H1 (cell line): Measurements from ENCODE around the gene TNS3. TPM values are rescaled to one million over a fixed set of nuclear protein-coding genes. Genes with fewer than 3 reads are reported as not detected.

ENCODE experiments used
- CTCF ChIA-PET: fragments of 300-600 bp; sonication (Branson Sonifier 250); formaldehyde crosslinking; loops from one replicate; lab custom pipeline; 2021; ENCODE audit not compliant: partially characterized antibody; lab: Charles Lee
- POLR2A ChIA-PET: fragments of 300-600 bp; sonication (Branson Sonifier 250); formaldehyde crosslinking; loops from one replicate; lab custom pipeline; 2021; ENCODE audit warnings: inconsistent platforms; ENCODE audit not compliant: partially characterized antibody; lab: Charles Lee
- DNase-seq, 2 experiments: peaks; one replicate each; pipeline versions ENCODE4 v3.0.0 to v3.0.0-alpha.2; 2010 to 2022; ENCODE audit warnings: low spot score in 2 of 2, low read depth in 1 of 2, mixed read lengths in 1 of 2
- FAIRE-seq: peaks from 2 replicates; lab custom pipeline; 2011; peaks lifted over from hg19 to GRCh38; lab: Jason Lieb, UNC
- H2AFZ ChIP-seq: 2 replicates; pipeline ENCODE4 v1.8.1; 2012; ENCODE audit warnings: low read length, inconsistent platforms
- H2AK5ac ChIP-seq: 2 replicates; pipeline ENCODE4 v1.6.1; 2013; ENCODE audit warnings: low read depth, low read length
- H2BK120ac ChIP-seq: replicated peaks from 2 replicates; pipeline ENCODE3; 2013; ENCODE audit warnings: low read depth, low read length, inconsistent platforms
- H2BK12ac ChIP-seq: 2 replicates; pipeline ENCODE4 v1.6.1; 2013; ENCODE audit warnings: low read depth, low read length
- H2BK15ac ChIP-seq: 2 replicates; pipeline ENCODE4 v1.6.1; 2013; ENCODE audit warnings: low read length
- H2BK20ac ChIP-seq: 2 replicates; pipeline ENCODE4 v1.6.1; 2013; ENCODE audit warnings: low read length
- H2BK5ac ChIP-seq: 2 replicates; pipeline ENCODE4 v1.6.1; 2013; ENCODE audit warnings: low read depth, low read length
- H3K14ac ChIP-seq: 2 replicates; pipeline ENCODE4 v1.6.1; 2013; ENCODE audit warnings: inconsistent platforms; ENCODE audit not compliant: insufficient read length
- H3K18ac ChIP-seq: 2 replicates; pipeline ENCODE4 v1.6.1; 2013; ENCODE audit warnings: low read length; ENCODE audit errors: extremely low read depth
- H3K23ac ChIP-seq: 2 replicates; pipeline ENCODE4 v1.6.1; 2013; ENCODE audit warnings: inconsistent platforms; ENCODE audit not compliant: insufficient read length
- H3K23me2 ChIP-seq: 2 replicates; pipeline ENCODE4 v1.6.1; 2013; ENCODE audit warnings: low read depth, low read length
- H3K27ac ChIP-seq: 2 replicates; pipeline ENCODE4 v1.6.1; 2011; ENCODE audit warnings: low read depth, low read length, inconsistent platforms
- H3K27me3 ChIP-seq, 4 experiments: replicated peaks in 1 of 4; 1 replicate in 1 of 4; 2 replicates in 3 of 4; pipeline versions ENCODE4 v1.6.1 to v1.8.1; 2011 to 2013; ENCODE audit warnings: low read length in 3 of 4, mild to moderate bottlenecking in 3 of 4, inconsistent platforms in 2 of 4, mixed read lengths in 2 of 4, moderate library complexity in 1 of 4; ENCODE audit not compliant: control insufficient read depth in 3 of 4, insufficient read depth in 3 of 4; ENCODE audit errors: extremely low read depth in 1 of 4
- H3K36me3 ChIP-seq, 4 experiments: 2 replicates each; pipeline versions ENCODE4 v1.6.1 to v1.8.1; 2011 to 2013; ENCODE audit warnings: mild to moderate bottlenecking in 4 of 4, low read length in 3 of 4, moderate library complexity in 2 of 4, control low read depth in 1 of 4, inconsistent platforms in 1 of 4; ENCODE audit not compliant: insufficient read depth in 4 of 4, control insufficient read depth in 2 of 4
- H3K4ac ChIP-seq: replicated peaks from 2 replicates; pipeline ENCODE3; 2013; ENCODE audit warnings: low read length, low read depth, mixed read lengths, inconsistent platforms; ENCODE audit not compliant: insufficient read length
- H3K4me1 ChIP-seq, 4 experiments: replicated peaks in 1 of 4; 1 replicate in 1 of 4; 2 replicates in 3 of 4; pipeline versions ENCODE4 v1.6.1 to v1.8.1; 2011 to 2013; ENCODE audit warnings: low read length in 3 of 4, inconsistent platforms in 2 of 4, mixed read lengths in 1 of 4; ENCODE audit not compliant: insufficient read depth in 4 of 4, control insufficient read depth in 3 of 4
- H3K4me2 ChIP-seq, 2 experiments: 2 replicates each; pipeline versions ENCODE4 v1.6.1 to v1.8.1; 2011 to 2013; ENCODE audit warnings: low read depth in 2 of 2, low read length in 2 of 2, control low read depth in 1 of 2, inconsistent platforms in 1 of 2, mild to moderate bottlenecking in 1 of 2; ENCODE audit not compliant: insufficient read depth in 1 of 2
- H3K4me3 ChIP-seq, 4 experiments: fragments of 200-600, 300-600 bp in 1 of 4; sonication (generic), shearing (Covaris generic), sonication (Bioruptor Twin) in 1 of 4; 2 replicates each; pipeline versions ENCODE4 v1.5.1 to v1.8.1; 2011 to 2016; ENCODE audit warnings: low read length in 4 of 4, low read depth in 3 of 4, control low read depth in 2 of 4, inconsistent platforms in 2 of 4, mild to moderate bottlenecking in 2 of 4, mixed read lengths in 1 of 4, moderate library complexity in 1 of 4; ENCODE audit not compliant: insufficient read depth in 2 of 4; ENCODE audit errors: extremely low read depth in 1 of 4
- H3K56ac ChIP-seq: replicated peaks from 2 replicates; pipeline ENCODE3; 2013; ENCODE audit warnings: low read depth, mild to moderate bottlenecking, mixed read lengths, low read length, inconsistent platforms; ENCODE audit not compliant: insufficient read length
- H3K79me1 ChIP-seq: 2 replicates; pipeline ENCODE4 v1.6.1; 2013; ENCODE audit warnings: low read depth, low read length, control low read depth
- H3K79me2 ChIP-seq, 2 experiments: 2 replicates each; pipeline versions ENCODE4 v1.6.1 to v1.8.1; 2012 to 2013; ENCODE audit warnings: low read length in 2 of 2, mild to moderate bottlenecking in 2 of 2, inconsistent platforms in 1 of 2; ENCODE audit not compliant: insufficient read depth in 2 of 2, control insufficient read depth in 1 of 2
- H3K9ac ChIP-seq, 4 experiments: replicated peaks in 1 of 4; 1 replicate in 1 of 4; 2 replicates in 3 of 4; pipeline versions ENCODE4 v1.6.1 to v1.8.1; 2011 to 2013; ENCODE audit warnings: low read depth in 3 of 4, low read length in 3 of 4, control low read depth in 2 of 4, mild to moderate bottlenecking in 2 of 4, moderate library complexity in 2 of 4, inconsistent platforms in 1 of 4; ENCODE audit errors: extremely low read depth in 1 of 4
- H3K9me3 ChIP-seq, 2 experiments: 2 replicates each; pipeline versions ENCODE4 v1.6.1 to v1.8.1; 2012 to 2013; ENCODE audit warnings: mild to moderate bottlenecking in 2 of 2, moderate library complexity in 2 of 2, control low read depth in 1 of 2, inconsistent platforms in 1 of 2, low read depth in 1 of 2, low read length in 1 of 2, mixed read lengths in 1 of 2; ENCODE audit not compliant: insufficient read depth in 2 of 2
- H4K20me1 ChIP-seq, 2 experiments: replicated peaks in 1 of 2; 2 replicates each; pipeline versions ENCODE3 to v1.8.1; 2011 to 2013; ENCODE audit warnings: inconsistent platforms in 2 of 2, low read length in 2 of 2, mild to moderate bottlenecking in 1 of 2; ENCODE audit not compliant: insufficient read depth in 2 of 2, control insufficient read depth in 1 of 2
- H4K5ac ChIP-seq: 2 replicates; pipeline ENCODE4 v1.6.1; 2013; ENCODE audit warnings: low read length, low read depth, mixed read lengths, inconsistent platforms; ENCODE audit not compliant: insufficient read length
- H4K8ac ChIP-seq: 2 replicates; pipeline ENCODE4 v1.8.0; 2013; ENCODE audit warnings: mild to moderate bottlenecking, moderate library complexity, low read length, inconsistent platforms; ENCODE audit not compliant: insufficient read depth; ENCODE audit errors: extremely low read depth
- H4K91ac ChIP-seq: replicated peaks from 2 replicates; pipeline ENCODE3; 2013; ENCODE audit warnings: low read length, mixed read lengths, inconsistent platforms; ENCODE audit not compliant: insufficient read length
- WGBS, 2 experiments: shearing (Covaris generic) in 1 of 2; methylation state at CpG; one replicate each; pipeline versions ENCODE4 v1.1.6 to v1.1.7; 2013 to 2015; ENCODE audit warnings: low lambda C conversion rate in 2 of 2, mixed read lengths in 2 of 2, inconsistent platforms in 1 of 2, low coverage in 1 of 2, missing lambda C conversion rate in 1 of 2; ENCODE audit not compliant: insufficient replicate concordance in 2 of 2, insufficient coverage in 1 of 2, insufficient read length in 1 of 2; ENCODE audit errors: extremely low coverage in 1 of 2, missing lambda C conversion rate in 1 of 2; 5-methylcytosine and 5-hydroxymethylcytosine counted together
- polyA plus RNA-seq, 7 experiments: library from polyadenylated mRNA; depleted of rRNA in 3 of 7; stranded (reverse) in 5 of 7; unstranded in 2 of 7; fragments of >200 nt in 5 of 7; fragments of 200-250 nt in 2 of 7; gene quantifications; 1 replicate in 5 of 7; 2 replicates in 1 of 7; 4 replicates in 1 of 7; pipeline versions ENCODE4 v1.2.1 to v1.2.3, GENCODE V29; 2011 to 2013; ENCODE audit warnings: missing spikeins in 2 of 7, mixed read lengths in 2 of 7
- total RNA-seq: library from RNA; stranded (reverse); fragmentation: NEBNext Ultra II Directional; extraction: Animal tissue kit (Norgen Biotek cat#: 25700); gene quantifications from 2 replicates; pipeline ENCODE4 v1.2.1, GENCODE V29; 2021

Gene TNS3
- total and polyA plus RNA-seq, 2 of the 8 experiments (the other 6 are each of a cell fraction or from before 2014, with no cell fraction given), result 11.9 to 24.2 TPM

- no peak overlapping the region for H4K5ac ChIP-seq
- no peaks in the 10 kb centered on the region; a peak in 1 of 4 replicates for H3K79me2 ChIP-seq
- no peak overlapping the region for H2BK12ac ChIP-seq
- H3K9me3 ChIP-seq, result no peaks in the 10 kb centered on the region; a peak in 1 of 4 replicates
- H3K4me1 ChIP-seq, result no peaks in the 10 kb centered on the region
- no peak overlapping the region for H2AK5ac ChIP-seq
- no peak overlapping the region for H2BK15ac ChIP-seq
- H3K23ac ChIP-seq, result no peak overlapping the region
- H4K91ac ChIP-seq, result no peak overlapping the region
- no peak overlapping the region for H3K14ac ChIP-seq
- no peak overlapping the region for H3K9ac ChIP-seq
- 96% methylated on average over 4 of the region's 4 CpGs; no CpG with 5 or more reads in 1 of the 2 experiments for WGBS, 2 experiments
- H3K4me2 ChIP-seq, result no peak overlapping the region
- no peak for DNase-seq
- H3K27ac ChIP-seq, result no peak overlapping the region
- no peak overlapping the region for H2BK5ac ChIP-seq
- H3K79me1 ChIP-seq, result no peaks in the 10 kb centered on the region; the same call in 1 of the 2 replicates
- H2BK120ac ChIP-seq, result no peak overlapping the region
- H4K8ac ChIP-seq, result no peak overlapping the region
- ChIA-PET CTCF (interaction anchor here (0.6 to 2.3 kb wide), 3 partner anchors 9 to 26 kb away, joined by 3 to 6 read pairs (median 3); no protein-coding TSS in a partner anchor), POLR2A (interaction anchor here (1.2 kb wide), 1 partner anchor 9 kb away, joined by 3 read pairs; no protein-coding TSS in a partner anchor)
- no peak overlapping the region for H3K4me3 ChIP-seq
- no peaks in the 10 kb centered on the region for H3K27me3 ChIP-seq
- H3K4ac ChIP-seq, result no peak overlapping the region
- no peak overlapping the region for H3K18ac ChIP-seq
- no peak overlapping the region for H3K56ac ChIP-seq
- H4K20me1 ChIP-seq, result peaks cover 0 to 6% of the 10 kb centered on the region in 2 experiments
- H2BK20ac ChIP-seq, result no peak overlapping the region
- H2AFZ ChIP-seq, result no peak overlapping the region
- H3K23me2 ChIP-seq, result no peaks in the 10 kb centered on the region
- no peak for FAIRE-seq
- H3K36me3 ChIP-seq, result no peaks in the 10 kb centered on the region; a peak in 1 of 8 replicates
These were observed 120.2 kb downstream of the TNS3 start for GRCh38 chr7:47461746-47462145.
